HepG2 (cell line): ENCODE measurements around the gene TMED3. TPM values are rescaled to one million over a fixed set of nuclear protein-coding genes. Genes with fewer than 3 reads are reported as not detected.

Experiments used
- ATAC-seq: fragments of 200-7000 bp; cut with Tn5 transposase; 3 replicates; pipeline ENCODE4 v1.9.1; 2020; ENCODE audit warnings: mild to moderate bottlenecking, moderate library complexity
- BruUV-seq: library from RNA; stranded (reverse); fragments of 400-500 nt; replicated peaks from 2 replicates; lab custom pipeline; 2021; lab: Mats Ljungman, UMichigan
- CTCF ChIA-PET: fragments of 300-600 bp; formaldehyde crosslinking; extraction: SDS; loops from one replicate; lab custom pipeline; 2021; ENCODE audit warnings: low total read pairs, inconsistent platforms, low intra/inter-chr PET ratio; lab: Yijun Ruan, JAX
- POLR2A ChIA-PET: fragments of 350-600 bp; sonication (Branson Sonifier 250); formaldehyde crosslinking; loops from one replicate; lab custom pipeline; 2020; ENCODE audit warnings: antibody characterized with exemption, inconsistent platforms; lab: Yijun Ruan, JAX
- DNase-seq: peaks from one replicate; pipeline ENCODE4 v3.0.0-alpha.2; 2015; ENCODE audit warnings: low spot score
- FAIRE-seq: peaks from 3 replicates; lab custom pipeline; 2011; peaks lifted over from hg19 to GRCh38; lab: Jason Lieb, UNC
- H2AFZ ChIP-seq: one replicate; pipeline ENCODE4 v1.6.1; 2011; ENCODE audit warnings: low read length, inconsistent platforms
- H3K27ac ChIP-seq: fragments of 300-600 bp; 3 replicates; pipeline ENCODE4 v1.8.0; 2011; ENCODE audit warnings: mixed run types, mild to moderate bottlenecking, mixed read lengths, low read length, inconsistent platforms; ENCODE audit not compliant: insufficient read depth; ENCODE audit errors: extremely low read length
- H3K27me3 ChIP-seq, 2 experiments: fragments of 200-600 bp in 1 of 2; 2 replicates in 1 of 2; 3 replicates in 1 of 2; pipeline versions ENCODE4 v1.6.0 to v1.8.0; 2011; ENCODE audit warnings: low read length in 2 of 2, mild to moderate bottlenecking in 2 of 2, moderate library complexity in 2 of 2, inconsistent platforms in 1 of 2; ENCODE audit not compliant: insufficient read depth in 2 of 2, control insufficient read depth in 1 of 2
- H3K36me3 ChIP-seq, 2 experiments: fragments of 200-600 bp in 1 of 2; replicated peaks in 1 of 2; 2 replicates in 1 of 2; 3 replicates in 1 of 2; pipeline versions ENCODE4 v1.5.1 to v1.8.0; 2011; ENCODE audit warnings: low read length in 2 of 2, inconsistent platforms in 1 of 2; ENCODE audit not compliant: insufficient read depth in 2 of 2, control insufficient read depth in 1 of 2
- H3K4me1 ChIP-seq: 2 replicates; pipeline ENCODE4 v1.5.1; 2012; ENCODE audit warnings: low read length, inconsistent platforms; ENCODE audit not compliant: insufficient read depth
- H3K4me2 ChIP-seq: 2 replicates; pipeline ENCODE4 v1.6.0; 2011; ENCODE audit warnings: low read depth, low read length, inconsistent platforms
- H3K4me3 ChIP-seq, 3 experiments: fragments of 200-600 bp in 1 of 3; sonication (generic), shearing (Covaris generic) in 1 of 3; replicated peaks in 1 of 3; 2 replicates each; pipeline ENCODE4 v1.5.1; 2011 to 2016; ENCODE audit warnings: low read length in 3 of 3, inconsistent platforms in 2 of 3, low read depth in 2 of 3, mild to moderate bottlenecking in 2 of 3, control low read depth in 1 of 3, mixed read lengths in 1 of 3; ENCODE audit not compliant: insufficient read depth in 1 of 3
- H3K79me2 ChIP-seq: one replicate; pipeline ENCODE4 v1.6.1; 2011; ENCODE audit warnings: low read length, inconsistent platforms; ENCODE audit not compliant: insufficient read depth
- H3K9ac ChIP-seq: 2 replicates; pipeline ENCODE4 v1.6.0; 2011; ENCODE audit warnings: mild to moderate bottlenecking, low read depth, low read length, inconsistent platforms; ENCODE audit not compliant: insufficient read depth
- H3K9me3 ChIP-seq: 2 replicates; pipeline ENCODE4 v1.5.1; 2012; ENCODE audit warnings: mild to moderate bottlenecking, low read length
- H4K20me1 ChIP-seq: 2 replicates; pipeline ENCODE4 v1.6.0; 2011; ENCODE audit warnings: inconsistent platforms, mild to moderate bottlenecking, low read length, moderate library complexity; ENCODE audit not compliant: insufficient read depth
- ESRRA ChIP-seq: sonication (generic); formaldehyde crosslinking; IDR thresholded peaks from 2 replicates; pipeline ENCODE4 v1.5.1; 2020; ENCODE audit warnings: mild to moderate bottlenecking, low read depth, missing genetic modification reagents
- HMGXB4 ChIP-seq, 2 experiments: sonication (generic) in 1 of 2; formaldehyde crosslinking in 1 of 2; IDR thresholded peaks; 2 replicates each; pipeline versions ENCODE4 v1.4.0 to v1.6.1; 2018 to 2020; ENCODE audit warnings: missing genetic modification reagents in 2 of 2, borderline replicate concordance in 1 of 2, low read depth in 1 of 2, mild to moderate bottlenecking in 1 of 2, missing biosample characterization in 1 of 2
- MAFG ChIP-seq: sonication (generic); formaldehyde crosslinking; IDR thresholded peaks from 2 replicates; pipeline ENCODE4 v1.5.1; 2020; ENCODE audit warnings: mild to moderate bottlenecking, missing genetic modification reagents
- RCOR2 ChIP-seq: IDR thresholded peaks from 2 replicates; pipeline ENCODE4 v1.6.1; 2016; ENCODE audit warnings: missing biosample characterization, missing genetic modification reagents
- USF2 ChIP-seq, 2 experiments: sonication (generic) in 1 of 2; formaldehyde crosslinking in 1 of 2; IDR thresholded peaks; 2 replicates each; pipeline versions ENCODE4 v1.5.1 to v1.6.1; 2011 to 2020; ENCODE audit warnings: borderline replicate concordance in 1 of 2, low read depth in 1 of 2, low read length in 1 of 2, mild to moderate bottlenecking in 1 of 2, missing genetic modification reagents in 1 of 2, moderate library complexity in 1 of 2
- YEATS2 ChIP-seq: sonication (generic); formaldehyde crosslinking; IDR thresholded peaks from 2 replicates; pipeline ENCODE4 v1.4.0; 2020; ENCODE audit warnings: missing genetic modification reagents, borderline replicate concordance
- ZBTB25 ChIP-seq: IDR thresholded peaks from 2 replicates; pipeline ENCODE4 v1.6.1; 2018; ENCODE audit warnings: missing genetic modification reagents
- ZBTB26 ChIP-seq: IDR thresholded peaks from 2 replicates; pipeline ENCODE4 v1.6.1; 2016; ENCODE audit warnings: missing compliant biosample characterization, missing genetic modification reagents, borderline replicate concordance
- ZNF296 ChIP-seq: sonication (generic); formaldehyde crosslinking; conservative IDR thresholded peaks from 2 replicates; pipeline ENCODE4 v1.5.0; 2020; ENCODE audit warnings: mild to moderate bottlenecking, missing genetic modification reagents
- ZNF839 ChIP-seq: sonication (generic); formaldehyde crosslinking; IDR thresholded peaks from 2 replicates; pipeline ENCODE4 v1.4.0; 2020; ENCODE audit warnings: missing genetic modification reagents, mild to moderate bottlenecking, borderline replicate concordance
- WGBS: methylation state at CpG from one replicate; pipeline ENCODE4 v1.1.6; 2017; ENCODE audit warnings: low lambda C conversion rate; 5-methylcytosine and 5-hydroxymethylcytosine counted together
- in situ Hi-C: cut with HindIII; loops from 2 replicates; pipeline ENCODE4 v1.10.0; 2017; ENCODE audit warnings: low pct_unique_long_range_greater_than_20kb; ENCODE audit not compliant: extremely low pct_ligation_motif_present
- intact Hi-C: fragments of 100-400 bp; cut with micrococcal nuclease; formaldehyde crosslinking; loops from one replicate; pipeline ENCODE4 v1.10.0; 2022; ENCODE audit not compliant: unreplicated experiment
- polyA plus RNA-seq, 8 experiments: library from polyadenylated mRNA; depleted of rRNA in 3 of 8; stranded (reverse) in 7 of 8; unstranded in 1 of 8; fragments of >200 nt; fragmentation: Illumina TruSeq in 4 of 8; extraction: Trizol in 4 of 8; gene quantifications; 2 replicates each; pipeline versions ENCODE4 v1.2.1 to v1.2.3, GENCODE V29; 2011 to 2016; ENCODE audit warnings: low read depth in 4 of 8, missing spikeins in 1 of 8, mixed read lengths in 1 of 8; ENCODE audit not compliant: insufficient read depth in 1 of 8
- total RNA-seq, 5 experiments: library from RNA; depleted of rRNA; stranded (reverse); fragments of >200 nt; fragmentation: Illumina TruSeq; extraction: Trizol; gene quantifications; 2 replicates each; pipeline ENCODE4 v1.2.3, GENCODE V29; 2016; ENCODE audit warnings: low read depth in 1 of 5

The TMED3 gene
- total and polyA plus RNA-seq, 2 of the 13 experiments (the other 11 are each of a cell fraction or from before 2014, with no cell fraction given): 125 to 155 TPM

GRCh38 chr15:79340315-79340602 is 29.3 kb downstream of the TMED3 start (continued):
- TF ChIP-seq RCOR2 (CRISPR knock-in tag): no peak
- TF ChIP-seq, all 625 proteins: peak for 0

- Histone ChIP-seq H3K27ac (no peak overlapping the region), H3K9ac (no peak overlapping the region), H2AFZ (no peak overlapping the region), H3K36me3 (no peaks in the 10 kb centered on the region), H4K20me1 (no peaks in the 10 kb centered on the region), H3K4me1 (no peaks in the 10 kb centered on the region), H3K79me2 (no peaks in the 10 kb centered on the region), H3K4me3 (no peak overlapping the region), H3K27me3 (no peaks in the 10 kb centered on the region), H3K4me2 (no peak overlapping the region), H3K9me3 (0 out of 2 replicates have a peak, but pooled peaks cover 3% of the 10 kb centered on the region)
- WGBS: 78% methylated on average over 9 of the region's 9 CpGs
- intact Hi-C loops: no loop called here
- no peak for DNase-seq
- no TSS peak for BruUV-seq
- POLR2A ChIA-PET: no interaction called here
- no peak for FAIRE-seq
- no peak for ATAC-seq
- CTCF ChIA-PET: no interaction called here
- in situ Hi-C loops: no loop called here
- TF ChIP-seq HMGXB4 (CRISPR knock-in tag; IDR thresholded peaks at IDR 0.05; ENCODE audit: borderline replicate concordance in 1 of 2, low read depth in 1 of 2) (no peak), ZBTB25 (CRISPR knock-in tag) (no peak), ESRRA (CRISPR knock-in tag) (no peak), USF2 (IDR thresholded peaks at IDR 0.05; ENCODE audit: low read depth, low read length) (no peak), USF2 (CRISPR knock-in tag; IDR thresholded peaks at IDR 0.05; ENCODE audit: borderline replicate concordance) (no peak), ZNF839 (CRISPR knock-in tag) (no peak), YEATS2 (CRISPR knock-in tag) (no peak), MAFG (CRISPR knock-in tag) (no peak), ZNF296 (CRISPR knock-in tag) (no peak), ZBTB26 (CRISPR knock-in tag) (no peak)
Observed at GRCh38 chr15:79341396-79341795, 30.5 kb downstream of the TMED3 start.
